ENCODE results near the gene RNF39.
A peak's percentile ranks its signal among the peaks of the same experiment; 100 is the strongest.

The RNF39 gene

DNA sequence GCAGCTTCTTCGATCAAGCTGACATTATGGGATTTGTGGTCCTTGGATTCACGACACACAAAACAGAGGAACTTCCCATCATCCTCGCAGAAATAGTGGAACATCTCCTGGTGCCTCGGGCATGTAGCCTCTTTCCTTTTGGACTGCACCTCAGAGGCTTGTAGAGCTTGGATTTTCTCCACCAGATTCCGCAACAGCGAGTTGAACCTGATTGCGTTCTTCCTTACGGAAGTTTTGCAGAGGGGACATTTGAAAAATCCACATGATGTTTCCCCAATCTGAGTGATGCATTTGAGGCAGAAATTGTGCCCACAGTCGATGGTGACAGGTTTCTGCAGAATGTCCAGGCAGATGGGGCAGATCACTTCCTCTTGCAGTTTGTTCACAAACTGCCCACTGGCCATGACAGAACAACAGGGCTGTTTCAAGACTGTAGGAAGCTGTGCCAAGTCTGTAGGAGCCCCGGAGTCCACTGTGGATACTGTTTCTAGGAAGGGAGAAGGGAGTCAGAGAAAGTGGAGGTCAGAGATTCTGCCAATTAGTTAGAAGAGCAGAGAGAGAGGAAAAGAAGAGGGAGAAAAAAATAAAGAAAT, 36.9 kb upstream of the RNF39 start:
- Histone ChIP-seq H2AK5ac (ENCODE audit: low read length, severe bottlenecking) (no peak overlapping the region), H3K9me3 (ENCODE audit: control insufficient read depth, low read length) (no peaks in the 10 kb centered on the region), H3K4ac (ENCODE audit: low read depth in 1 of 2, low read length in 2 of 2) (no peak overlapping the region), H3K14ac (ENCODE audit: low read length in 2 of 2) (no peak overlapping the region), H2BK5ac (ENCODE audit: low read depth, low read length, poor library complexity, severe bottlenecking) (no peak overlapping the region), H3K9ac (ENCODE audit: low read length) (no peak overlapping the region), H3K4me3 (ENCODE audit: insufficient read depth in 1 of 2, low read depth in 1 of 2, low read length in 2 of 2) (no peak overlapping the region), H2BK120ac (ENCODE audit: low read depth, low read length) (no peak overlapping the region), H3K18ac (ENCODE audit: low read depth in 1 of 2, low read length in 2 of 2) (no peak overlapping the region), H3K27ac (ENCODE audit: low read length, poor library complexity, severe bottlenecking) (no peak overlapping the region), H4K91ac (ENCODE audit: low read length) (no peak overlapping the region), H2BK15ac (ENCODE audit: low read depth, poor library complexity, severe bottlenecking) (no peak overlapping the region), H2AFZ (ENCODE audit: low read depth, low read length) (no peak overlapping the region), H3K23ac (ENCODE audit: low read length in 2 of 2) (no peak overlapping the region), H3K4me1 (ENCODE audit: control insufficient read depth, insufficient read depth, low read depth, low read length) (peaks cover 1% of the 10 kb centered on the region), H3K36me3 (ENCODE audit: control insufficient read depth in 1 of 2, insufficient read depth in 2 of 2, low read depth in 1 of 2, low read length in 2 of 2) (no peaks in the 10 kb centered on the region), H2BK12ac (ENCODE audit: low read length in 2 of 2) (no peak overlapping the region), H3K4me2 (ENCODE audit: low read length, poor library complexity, severe bottlenecking) (no peak overlapping the region), H4K8ac (ENCODE audit: low read length) (no peak overlapping the region), H3K79me1 (replicated peaks; ENCODE audit: low read length, poor library complexity, severe bottlenecking) (no peaks in the 10 kb centered on the region), H3K27me3 (ENCODE audit: control insufficient read depth in 1 of 2, insufficient read depth in 1 of 2, low read length in 2 of 2) (peaks cover 45 to 58% of the 10 kb centered on the region in 2 experiments)
- no peak for DNase-seq
- WGBS: 78% methylated on average over 10 of the region's 10 CpGs

- Histone ChIP-seq H3K27ac (ENCODE audit: low read length, poor library complexity, severe bottlenecking) (no peak overlapping the region), H3K27me3 (ENCODE audit: control insufficient read depth in 1 of 2, insufficient read depth in 1 of 2, low read length in 2 of 2) (peaks cover 49 to 63% of the 10 kb centered on the region in 2 experiments), H2BK120ac (ENCODE audit: low read depth, low read length) (no peak overlapping the region), H3K14ac (ENCODE audit: low read length in 2 of 2) (no peak overlapping the region), H2AFZ (ENCODE audit: low read depth, low read length) (no peak overlapping the region), H2AK5ac (ENCODE audit: low read length, severe bottlenecking) (no peak overlapping the region), H3K36me3 (ENCODE audit: control insufficient read depth in 1 of 2, insufficient read depth in 2 of 2, low read depth in 1 of 2, low read length in 2 of 2) (no peaks in the 10 kb centered on the region), H3K23ac (ENCODE audit: low read length in 2 of 2) (no peak overlapping the region), H3K4me2 (ENCODE audit: low read length, poor library complexity, severe bottlenecking) (no peak overlapping the region), H4K8ac (ENCODE audit: low read length) (no peak overlapping the region), H3K4me1 (ENCODE audit: control insufficient read depth, insufficient read depth, low read depth, low read length) (peaks cover 2% of the 10 kb centered on the region), H4K91ac (ENCODE audit: low read length) (no peak overlapping the region), H3K4ac (ENCODE audit: low read depth in 1 of 2, low read length in 2 of 2) (no peak overlapping the region), H2BK5ac (ENCODE audit: low read depth, low read length, poor library complexity, severe bottlenecking) (no peak overlapping the region), H3K9me3 (ENCODE audit: control insufficient read depth, low read length) (no peaks in the 10 kb centered on the region), H3K79me1 (replicated peaks; ENCODE audit: low read length, poor library complexity, severe bottlenecking) (no peaks in the 10 kb centered on the region), H3K9ac (ENCODE audit: low read length) (no peak overlapping the region), H3K18ac (ENCODE audit: low read depth in 1 of 2, low read length in 2 of 2) (no peak overlapping the region), H2BK12ac (ENCODE audit: low read length in 2 of 2) (no peak overlapping the region), H3K4me3 (ENCODE audit: insufficient read depth in 1 of 2, low read depth in 1 of 2, low read length in 2 of 2) (no peak overlapping the region), H2BK15ac (ENCODE audit: low read depth, poor library complexity, severe bottlenecking) (no peak overlapping the region)
- WGBS: 84% methylated on average over 27 of the region's 27 CpGs
- no peak for DNase-seq
These were observed 35.8 kb upstream of the RNF39 start for GRCh38 chr6:30111266-30111856.

- H3K4me3 ChIP-seq (ENCODE audit: insufficient read depth in 1 of 2, low read depth in 1 of 2, low read length in 2 of 2): no peak overlapping the region
- H2BK5ac ChIP-seq (ENCODE audit: low read depth, low read length, poor library complexity, severe bottlenecking): no peak overlapping the region
- H3K36me3 ChIP-seq (ENCODE audit: control insufficient read depth in 1 of 2, insufficient read depth in 2 of 2, low read depth in 1 of 2, low read length in 2 of 2): no peaks in the 10 kb centered on the region
- no peak overlapping the region for H3K9ac ChIP-seq (ENCODE audit: low read length)
- no peak overlapping the region for H4K91ac ChIP-seq (ENCODE audit: low read length)
- H2BK120ac ChIP-seq (ENCODE audit: low read depth, low read length): no peak overlapping the region
- H2BK12ac ChIP-seq (ENCODE audit: low read length in 2 of 2): no peak overlapping the region
- no peak overlapping the region for H2AK5ac ChIP-seq (ENCODE audit: low read length, severe bottlenecking)
- no peak overlapping the region for H2AFZ ChIP-seq (ENCODE audit: low read depth, low read length)
- H3K14ac ChIP-seq (ENCODE audit: low read length in 2 of 2): no peak overlapping the region
- peaks cover 24% of the 10 kb centered on the region for H3K4me1 ChIP-seq (ENCODE audit: control insufficient read depth, insufficient read depth, low read depth, low read length)
- H3K23ac ChIP-seq (ENCODE audit: low read length in 2 of 2): no peak overlapping the region
- H3K18ac ChIP-seq (ENCODE audit: low read depth in 1 of 2, low read length in 2 of 2): no peak overlapping the region
- 33% methylated on average over 1 of the region's 2 CpGs for WGBS
- H4K8ac ChIP-seq (ENCODE audit: low read length): no peak overlapping the region
- H3K27ac ChIP-seq (ENCODE audit: low read length, poor library complexity, severe bottlenecking): no peak overlapping the region
- DNase-seq: no peak
- H2BK15ac ChIP-seq (ENCODE audit: low read depth, poor library complexity, severe bottlenecking): no peak overlapping the region
- H3K4me2 ChIP-seq (ENCODE audit: low read length, poor library complexity, severe bottlenecking): no peak overlapping the region
- no peak overlapping the region for H3K4ac ChIP-seq (ENCODE audit: low read depth in 1 of 2, low read length in 2 of 2)
- no peaks in the 10 kb centered on the region for H3K9me3 ChIP-seq (ENCODE audit: control insufficient read depth, low read length)
- H3K79me1 ChIP-seq (replicated peaks; ENCODE audit: low read length, poor library complexity, severe bottlenecking): no peaks in the 10 kb centered on the region
- peaks cover 54 to 66% of the 10 kb centered on the region in 2 experiments for H3K27me3 ChIP-seq (ENCODE audit: control insufficient read depth in 1 of 2, insufficient read depth in 1 of 2, low read length in 2 of 2)
These were observed 29.1 kb upstream of the RNF39 start for GRCh38 chr6:30104661-30105060.

DNA sequence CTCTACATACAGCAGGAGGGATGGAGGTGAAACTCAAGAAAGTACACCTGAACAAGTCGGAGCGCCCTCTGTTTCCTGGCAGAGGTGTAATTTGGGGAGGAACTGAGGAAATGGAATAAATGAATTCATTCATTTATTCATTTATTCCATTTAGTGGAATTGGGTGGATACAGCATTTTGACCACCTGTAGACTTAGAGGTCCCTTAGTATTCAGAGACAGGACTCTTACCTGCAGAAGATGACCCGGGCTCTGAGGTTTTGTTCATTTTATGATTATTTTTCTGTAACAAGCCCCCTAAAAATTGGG, 28.3 kb upstream of the RNF39 start:
- Histone ChIP-seq H3K27ac (ENCODE audit: low read length, poor library complexity, severe bottlenecking) (no peak overlapping the region), H2AFZ (ENCODE audit: low read depth, low read length) (no peak overlapping the region), H2BK12ac (ENCODE audit: low read length in 2 of 2) (no peak overlapping the region), H3K4me1 (ENCODE audit: control insufficient read depth, insufficient read depth, low read depth, low read length) (peaks cover 24% of the 10 kb centered on the region), H2BK120ac (ENCODE audit: low read depth, low read length) (no peak overlapping the region), H3K4ac (ENCODE audit: low read depth in 1 of 2, low read length in 2 of 2) (no peak overlapping the region), H3K36me3 (ENCODE audit: control insufficient read depth in 1 of 2, insufficient read depth in 2 of 2, low read depth in 1 of 2, low read length in 2 of 2) (no peaks in the 10 kb centered on the region), H3K23ac (ENCODE audit: low read length in 2 of 2) (no peak overlapping the region), H2AK5ac (ENCODE audit: low read length, severe bottlenecking) (no peak overlapping the region), H3K27me3 (ENCODE audit: control insufficient read depth in 1 of 2, insufficient read depth in 1 of 2, low read length in 2 of 2) (peaks cover 56 to 70% of the 10 kb centered on the region in 2 experiments), H4K91ac (ENCODE audit: low read length) (no peak overlapping the region), H2BK5ac (ENCODE audit: low read depth, low read length, poor library complexity, severe bottlenecking) (no peak overlapping the region), H3K14ac (ENCODE audit: low read length in 2 of 2) (no peak overlapping the region), H3K4me2 (ENCODE audit: low read length, poor library complexity, severe bottlenecking) (peak overlapping the region; percentile 71), H2BK15ac (ENCODE audit: low read depth, poor library complexity, severe bottlenecking) (no peak overlapping the region), H3K9me3 (ENCODE audit: control insufficient read depth, low read length) (no peaks in the 10 kb centered on the region), H3K9ac (ENCODE audit: low read length) (peak overlapping the region; percentile 86), H3K79me1 (replicated peaks; ENCODE audit: low read length, poor library complexity, severe bottlenecking) (no peaks in the 10 kb centered on the region), H3K4me3 (ENCODE audit: insufficient read depth in 1 of 2, low read depth in 1 of 2, low read length in 2 of 2) (peak overlapping the region in 1 of 2 experiments; percentile 76), H4K8ac (ENCODE audit: low read length) (no peak overlapping the region), H3K18ac (ENCODE audit: low read depth in 1 of 2, low read length in 2 of 2) (no peak overlapping the region)
- WGBS: no CpG with 5 or more reads among the region's 3 CpGs
- no peak for DNase-seq
